Measurements from ENCODE around the gene KLHDC8A. TPM values are rescaled to one million over a fixed set of nuclear protein-coding genes. Genes with fewer than 3 reads are reported as not detected.

Gene KLHDC8A
- total RNA-seq, 2 experiments from 2014 or later, result not detected

- ChIA-PET POLR2A (interaction anchor here (0.6 kb wide), 1 partner anchor 1618 kb away, joined by 4 read pairs; no protein-coding TSS in a partner anchor), CTCF (no interaction called here)
- no peaks in the 10 kb centered on the region for H3K9me3 ChIP-seq (ENCODE audit: control insufficient read depth in 1 of 2, insufficient read depth in 1 of 2, low read length in 2 of 2)
- Mint-ChIP-seq H3K9me3 (no peaks in the 10 kb centered on the region), H3K27ac (no peak overlapping the region), H3K27me3 (peaks cover 20% of the 10 kb centered on the region), H3K4me1 (ENCODE audit: low read depth) (peaks cover 21% of the 10 kb centered on the region), H3K36me3 (ENCODE audit: low read depth) (no peaks in the 10 kb centered on the region), H3K4me3 (no peak overlapping the region)
- TF ChIP-seq CTCF (IDR thresholded peaks at IDR 0.05), result no peak
- H3K36me3 ChIP-seq (ENCODE audit: insufficient read depth, low read length), result no peaks in the 10 kb centered on the region
- intact Hi-C loops (cut with DNase I, micrococcal nuclease), result no loop called here
- ATAC-seq (ENCODE audit: poor library complexity) (no peak), DNase-seq (no peak)
- H3K27ac ChIP-seq (ENCODE audit: low read depth in 1 of 2, low read length in 2 of 2), result no peak overlapping the region
- H3K4me1 ChIP-seq (ENCODE audit: insufficient read depth, low read length), result peaks cover 15% of the 10 kb centered on the region
- no peak overlapping the region for H3K4me3 ChIP-seq (ENCODE audit: low read length)
- H3K27me3 ChIP-seq (ENCODE audit: control insufficient read depth in 1 of 2, insufficient read depth in 2 of 2, low read length in 2 of 2), result peaks cover 0 to 11% of the 10 kb centered on the region in 2 experiments
These were observed 15.3 kb upstream of the KLHDC8A start for GRCh38 chr1:205371871-205372660.

- DNase-seq (no peak), ATAC-seq (ENCODE audit: poor library complexity) (no peak)
- Histone ChIP-seq H3K36me3 (ENCODE audit: insufficient read depth, low read length) (no peaks in the 10 kb centered on the region), H3K27me3 (ENCODE audit: control insufficient read depth in 1 of 2, insufficient read depth in 2 of 2, low read length in 2 of 2) (peaks cover 0 to 4% of the 10 kb centered on the region in 2 experiments), H3K4me1 (ENCODE audit: insufficient read depth, low read length) (peaks cover 15% of the 10 kb centered on the region), H3K27ac (ENCODE audit: low read depth in 1 of 2, low read length in 2 of 2) (no peak overlapping the region), H3K4me3 (ENCODE audit: low read length) (no peak overlapping the region), H3K9me3 (ENCODE audit: control insufficient read depth in 1 of 2, insufficient read depth in 1 of 2, low read length in 2 of 2) (no peaks in the 10 kb centered on the region)
- ChIA-PET CTCF (no interaction called here), POLR2A (no interaction called here)
- no peak for TF ChIP-seq CTCF (IDR thresholded peaks at IDR 0.05)
- intact Hi-C loops (cut with DNase I, micrococcal nuclease), result no loop called here
- no peaks in the 10 kb centered on the region for H3K36me3 Mint-ChIP-seq (ENCODE audit: low read depth)
- no peak overlapping the region for H3K4me3 Mint-ChIP-seq
- H3K4me1 Mint-ChIP-seq (ENCODE audit: low read depth), result peaks cover 21% of the 10 kb centered on the region
- no peak overlapping the region for H3K27ac Mint-ChIP-seq
- H3K27me3 Mint-ChIP-seq, result peaks cover 14% of the 10 kb centered on the region
- no peaks in the 10 kb centered on the region for H3K9me3 Mint-ChIP-seq
These were observed 14.1 kb upstream of the KLHDC8A start for GRCh38 chr1:205370780-205371179.

- Mint-ChIP-seq H3K36me3 (ENCODE audit: low read depth) (no peaks in the 10 kb centered on the region), H3K27ac (no peak overlapping the region), H3K4me3 (no peak overlapping the region), H3K27me3 (peaks cover 13% of the 10 kb centered on the region), H3K9me3 (no peaks in the 10 kb centered on the region), H3K4me1 (ENCODE audit: low read depth) (peaks cover 16% of the 10 kb centered on the region)
- H3K27me3 ChIP-seq (ENCODE audit: control insufficient read depth in 1 of 2, insufficient read depth in 2 of 2, low read length in 2 of 2), result peaks cover 0 to 3% of the 10 kb centered on the region in 2 experiments
- peaks cover 10% of the 10 kb centered on the region for H3K4me1 ChIP-seq (ENCODE audit: insufficient read depth, low read length)
- ATAC-seq (ENCODE audit: poor library complexity) (no peak), DNase-seq (no peak)
- intact Hi-C loops (cut with DNase I, micrococcal nuclease), result no loop called here
- ChIA-PET POLR2A (no interaction called here), CTCF (no interaction called here)
- H3K36me3 ChIP-seq (ENCODE audit: insufficient read depth, low read length), result no peaks in the 10 kb centered on the region
- H3K27ac ChIP-seq (ENCODE audit: low read depth in 1 of 2, low read length in 2 of 2), result no peak overlapping the region
- TF ChIP-seq CTCF (IDR thresholded peaks at IDR 0.05), result no peak
- no peaks in the 10 kb centered on the region for H3K9me3 ChIP-seq (ENCODE audit: control insufficient read depth in 1 of 2, insufficient read depth in 1 of 2, low read length in 2 of 2)
- H3K4me3 ChIP-seq (ENCODE audit: low read length), result no peak overlapping the region
These were observed 13.0 kb upstream of the KLHDC8A start for GRCh38 chr1:205369701-205370123.
